Activated naive CD4-positive, alpha-beta T cell treated with anti-CD3 and anti-CD28 coated beads, Interleukin-2, amount 50 U/mL, for 24 hours (primary cell): Measurements from ENCODE around the gene PSMC2.

Experiments
- H3K27ac Mint-ChIP-seq: one replicate; pipeline ENCODE4 v1.8.0; 2021; ENCODE audit warnings: mild to moderate bottlenecking, mixed read lengths
- H3K27me3 Mint-ChIP-seq: one replicate; pipeline ENCODE4 v1.8.0; 2021; ENCODE audit warnings: mixed read lengths
- H3K36me3 Mint-ChIP-seq: one replicate; pipeline ENCODE4 v1.8.0; 2021; ENCODE audit warnings: mixed read lengths
- H3K4me1 Mint-ChIP-seq: one replicate; pipeline ENCODE4 v1.8.0; 2021; ENCODE audit warnings: mixed read lengths
- H3K4me3 Mint-ChIP-seq: one replicate; pipeline ENCODE4 v1.8.0; 2021; ENCODE audit warnings: mild to moderate bottlenecking, mixed read lengths
- H3K9me3 Mint-ChIP-seq: one replicate; pipeline ENCODE4 v1.8.0; 2021; ENCODE audit warnings: mixed read lengths

Gene PSMC2

DNA sequence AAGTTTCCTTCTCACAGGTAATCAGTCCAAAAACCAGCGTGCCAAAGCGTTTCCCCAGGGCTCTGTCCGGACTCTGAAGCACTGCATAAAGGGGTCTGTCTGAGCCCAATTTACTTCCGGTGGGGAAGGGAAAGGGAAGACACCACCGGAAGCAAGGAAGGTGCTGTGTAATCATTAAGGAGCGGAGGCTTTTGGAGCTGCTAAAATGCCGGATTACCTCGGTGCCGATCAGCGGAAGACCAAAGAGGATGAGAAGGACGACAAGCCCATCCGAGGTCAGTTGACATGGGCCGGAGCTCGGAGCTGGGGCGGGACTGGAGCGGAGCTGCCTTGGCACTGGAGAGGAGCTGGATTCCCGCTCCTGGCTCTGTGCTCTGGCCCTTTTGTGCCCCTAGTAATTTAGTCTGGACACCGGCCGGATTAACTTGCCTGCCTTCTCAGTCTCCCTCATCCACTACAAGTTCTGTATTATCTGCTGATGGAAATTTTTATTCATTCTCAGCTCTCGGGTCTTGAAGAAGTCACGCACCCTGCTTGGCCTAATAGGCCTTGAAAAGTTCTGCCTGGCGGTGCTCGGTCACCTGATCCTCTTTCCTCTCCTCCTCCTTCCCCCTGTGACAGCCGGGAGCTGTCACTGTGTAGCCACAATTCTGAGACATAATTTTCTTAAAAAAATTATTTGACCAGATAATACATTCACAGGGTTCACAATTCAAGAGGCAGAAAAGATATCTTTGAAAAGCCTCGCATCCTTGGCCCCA, at the start of gene PSMC2:
Gene PSMC2 (plus strand): TSS at position 137 of the 761 bp plus-strand sequence. CDS start 69 bp downstream, at position 206.
- Mint-ChIP-seq H3K4me3 (peak within 1 kb of the TSS; percentile 98), H3K9me3 (no peaks in the 10 kb centered on the region), H3K36me3 (peaks cover 13% of the 10 kb centered on the region), H3K27ac (peak within 1 kb of the TSS; percentile 99), H3K4me1 (peaks cover 60% of the 10 kb centered on the region), H3K27me3 (no peaks in the 10 kb centered on the region)

DNA sequence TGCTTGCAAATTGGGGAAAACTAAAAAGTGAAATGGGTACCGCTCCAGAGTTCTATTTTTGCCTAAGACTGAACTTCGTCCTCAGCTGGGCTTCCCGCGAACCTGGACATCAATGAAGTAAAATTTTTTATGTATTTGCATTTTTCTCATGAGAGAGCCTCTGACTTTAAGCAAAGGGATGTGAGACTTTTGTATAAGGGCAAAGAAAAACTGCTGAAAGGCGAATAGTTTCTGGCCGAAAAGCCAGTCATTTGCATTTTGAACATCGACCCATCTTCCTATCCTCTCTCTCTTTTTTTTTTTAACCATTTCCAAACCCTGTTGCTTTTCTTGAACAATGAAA, 49.6 kb upstream of the PSMC2 start:
- no peaks in the 10 kb centered on the region for H3K9me3 Mint-ChIP-seq
- peaks cover 50% of the 10 kb centered on the region for H3K4me1 Mint-ChIP-seq
- peak overlapping the region; percentile 96 for H3K27ac Mint-ChIP-seq
- no peaks in the 10 kb centered on the region for H3K27me3 Mint-ChIP-seq
- H3K4me3 Mint-ChIP-seq, result peak overlapping the region; percentile 97
- peaks cover 8% of the 10 kb centered on the region for H3K36me3 Mint-ChIP-seq

DNA sequence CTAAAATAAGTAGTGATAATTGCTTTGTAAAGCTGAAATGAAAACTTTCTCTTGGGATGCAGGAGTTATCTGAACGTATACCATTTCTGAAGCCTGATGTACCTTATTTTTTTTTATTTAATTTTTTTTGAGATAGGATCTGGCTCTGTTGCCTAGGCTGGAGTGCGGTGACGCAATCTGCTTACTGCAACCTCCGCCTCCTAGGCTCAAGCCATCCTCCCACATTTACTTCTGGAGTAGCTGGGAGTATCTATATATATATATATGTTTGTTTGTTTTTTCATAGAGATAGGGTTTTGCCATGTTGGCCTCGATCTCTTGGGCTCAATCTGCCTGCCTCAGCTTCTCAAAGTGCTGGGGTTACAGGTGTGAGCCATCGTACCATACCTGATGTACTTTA, 47.8 kb upstream of the PSMC2 start:
- Mint-ChIP-seq H3K4me3 (no peak overlapping the region), H3K4me1 (peaks cover 62% of the 10 kb centered on the region), H3K9me3 (no peaks in the 10 kb centered on the region), H3K36me3 (peaks cover 14% of the 10 kb centered on the region), H3K27ac (no peak overlapping the region), H3K27me3 (no peaks in the 10 kb centered on the region)

DNA sequence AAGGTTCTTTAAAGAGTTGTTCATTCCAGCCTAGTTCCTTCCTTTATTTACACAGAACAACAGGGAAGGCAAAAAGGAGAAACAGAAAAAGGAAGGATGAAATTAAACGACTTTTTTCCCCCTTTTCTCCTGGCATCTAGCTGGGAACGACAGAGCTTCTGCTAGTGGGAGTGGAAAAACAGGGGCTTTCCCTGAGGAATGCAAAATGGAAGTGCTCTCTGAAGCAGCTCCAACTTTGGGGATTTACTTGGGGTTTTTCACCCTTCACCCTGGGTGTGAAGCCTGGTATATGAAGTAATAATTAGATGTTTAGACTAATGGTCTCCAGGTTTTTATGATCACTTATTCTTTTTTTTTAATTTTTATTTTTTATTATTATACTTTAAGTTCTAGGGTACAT, 46.0 kb upstream of the PSMC2 start:
- Mint-ChIP-seq H3K4me1 (peaks cover 63% of the 10 kb centered on the region), H3K9me3 (no peaks in the 10 kb centered on the region), H3K4me3 (no peak overlapping the region), H3K27ac (no peak overlapping the region), H3K27me3 (no peaks in the 10 kb centered on the region), H3K36me3 (peaks cover 19% of the 10 kb centered on the region)

DNA sequence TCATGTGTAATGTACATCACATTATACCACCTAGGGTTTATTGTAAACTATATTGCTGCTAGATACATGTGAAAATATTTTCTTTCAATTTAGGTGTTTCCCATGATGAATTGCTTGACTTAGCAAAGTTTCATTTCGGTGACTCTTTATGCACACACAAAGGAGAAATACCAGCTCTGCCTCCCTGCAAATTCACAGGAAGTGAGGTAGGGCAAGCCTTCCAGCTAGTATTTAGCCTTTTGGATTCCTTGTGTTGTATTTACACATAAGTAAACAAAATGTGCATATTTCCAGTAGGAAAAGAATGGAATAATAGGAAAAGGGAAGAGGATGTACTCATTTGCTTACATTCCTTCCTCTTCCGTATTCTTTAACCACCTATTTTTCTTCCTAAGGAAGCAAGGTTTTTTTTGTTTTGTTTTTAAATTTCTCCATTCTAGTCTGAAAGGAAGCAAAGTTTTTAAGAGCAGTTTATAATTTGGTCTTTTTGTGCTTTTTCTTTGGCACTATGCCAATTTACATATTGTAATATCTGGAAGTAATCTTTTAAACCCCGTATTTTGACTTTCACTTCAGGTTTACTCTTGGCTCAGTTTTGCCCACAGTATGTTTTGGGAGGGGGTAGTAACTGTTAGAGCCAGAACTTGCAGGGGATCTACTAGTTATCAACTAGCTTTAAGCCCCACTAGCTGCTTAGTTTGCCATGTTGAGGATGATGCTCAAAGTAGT, 39.8 kb upstream of the PSMC2 start:
- Mint-ChIP-seq H3K9me3 (no peaks in the 10 kb centered on the region), H3K27ac (peak overlapping the region; percentile 65)

DNA sequence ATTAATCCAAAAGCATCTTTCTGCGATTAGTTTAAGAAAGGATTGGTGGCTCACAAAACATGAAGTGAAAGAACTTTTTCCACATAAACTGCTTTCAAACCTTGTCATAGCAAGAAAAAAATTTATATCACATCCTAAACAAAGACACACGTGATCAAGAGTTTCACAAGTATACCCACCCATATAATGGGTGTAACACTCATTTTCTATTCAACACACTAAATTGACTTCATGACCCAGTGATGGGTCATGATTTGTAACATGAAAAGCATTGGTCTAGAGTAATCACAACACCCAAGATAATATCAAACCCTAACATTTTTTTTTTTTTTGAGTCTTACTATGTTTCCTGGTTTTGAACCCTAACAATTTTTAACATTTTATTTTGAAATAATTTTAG, 32.6 kb upstream of the PSMC2 start:
- peaks cover 8% of the 10 kb centered on the region for H3K4me1 Mint-ChIP-seq
- H3K27ac Mint-ChIP-seq, result peak overlapping the region; percentile 12
- H3K4me3 Mint-ChIP-seq, result no peak overlapping the region
- no peaks in the 10 kb centered on the region for H3K9me3 Mint-ChIP-seq
- no peaks in the 10 kb centered on the region for H3K27me3 Mint-ChIP-seq
- H3K36me3 Mint-ChIP-seq, result peaks cover 17% of the 10 kb centered on the region

More for the DNA sequence above, 39.8 kb upstream of the PSMC2 start:
- H3K36me3 Mint-ChIP-seq, result peaks cover 13% of the 10 kb centered on the region
- no peaks in the 10 kb centered on the region for H3K27me3 Mint-ChIP-seq
- no peak overlapping the region for H3K4me3 Mint-ChIP-seq
- peaks cover 26% of the 10 kb centered on the region for H3K4me1 Mint-ChIP-seq

DNA sequence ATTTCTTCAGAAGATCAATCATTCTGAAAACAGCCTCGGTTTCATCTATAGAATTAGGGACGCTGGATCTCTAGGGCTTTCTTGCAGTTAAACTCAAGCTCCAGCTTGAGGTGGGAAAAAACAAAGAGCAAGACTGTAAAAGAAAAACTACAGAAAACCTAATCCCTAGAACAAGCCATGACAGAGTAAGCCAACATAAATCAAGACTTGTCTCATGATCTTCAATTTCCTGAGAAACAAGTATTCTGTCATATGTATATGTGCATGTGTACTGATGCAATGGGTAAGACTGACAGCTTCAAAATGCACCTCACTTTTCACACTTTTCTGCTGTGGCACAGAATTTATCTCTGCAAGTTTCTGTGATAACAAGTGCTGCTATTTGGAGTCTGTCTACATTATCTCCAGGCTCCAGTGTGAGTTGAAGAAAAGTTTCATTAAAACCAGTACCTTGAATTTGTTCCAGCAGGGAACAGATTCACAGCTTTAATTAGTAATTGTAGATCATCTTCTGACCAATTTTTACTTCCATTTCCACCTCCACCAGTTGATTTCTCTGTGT, 31.0 kb upstream of the PSMC2 start:
- Mint-ChIP-seq H3K36me3 (peaks cover 17% of the 10 kb centered on the region), H3K4me3 (no peak overlapping the region), H3K27ac (peak overlapping the region; percentile 70), H3K4me1 (peaks cover 8% of the 10 kb centered on the region), H3K27me3 (no peaks in the 10 kb centered on the region), H3K9me3 (no peaks in the 10 kb centered on the region)

DNA sequence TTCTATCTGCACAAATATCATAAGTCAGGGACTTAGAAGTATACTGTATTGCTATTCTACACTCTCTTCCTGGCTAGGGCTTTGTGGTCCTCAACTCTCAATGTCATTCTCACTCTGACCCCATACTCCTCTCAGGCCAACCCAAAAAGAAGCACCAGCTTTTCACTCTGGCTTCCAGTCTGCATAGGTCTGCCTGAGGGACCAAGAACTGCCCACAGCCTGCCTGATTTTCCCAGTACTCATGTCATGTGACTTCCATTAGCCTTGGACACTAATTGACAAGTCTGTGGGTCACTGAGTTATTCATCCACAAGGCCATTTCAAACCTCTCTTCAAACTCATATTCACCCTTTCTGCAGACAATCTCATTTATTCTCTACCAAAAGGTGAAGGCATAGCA, 30.4 kb upstream of the PSMC2 start:
- H3K4me1 Mint-ChIP-seq, result peaks cover 8% of the 10 kb centered on the region
- no peaks in the 10 kb centered on the region for H3K27me3 Mint-ChIP-seq
- no peak overlapping the region for H3K4me3 Mint-ChIP-seq
- peaks cover 18% of the 10 kb centered on the region for H3K36me3 Mint-ChIP-seq
- peak overlapping the region; percentile 20 for H3K27ac Mint-ChIP-seq
- H3K9me3 Mint-ChIP-seq, result no peaks in the 10 kb centered on the region

DNA sequence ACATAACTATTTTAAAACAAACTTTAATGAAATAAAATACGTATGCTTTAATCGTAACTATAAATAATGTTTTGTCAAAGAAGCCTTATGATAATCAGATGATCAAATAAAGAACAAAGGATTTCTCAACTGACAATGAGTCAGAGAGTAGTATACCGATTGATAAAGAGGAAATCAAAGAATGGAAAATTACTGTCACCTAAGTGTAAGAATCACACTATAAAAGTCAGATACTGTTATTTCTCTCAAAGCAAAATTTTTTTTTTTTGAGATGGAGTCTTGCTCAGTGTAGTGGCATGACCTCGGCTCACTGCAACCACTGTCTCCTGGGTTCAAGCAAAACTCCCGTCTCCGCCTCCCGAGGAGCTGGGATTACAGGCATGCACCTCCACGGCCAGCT, 21.7 kb upstream of the PSMC2 start:
- no peaks in the 10 kb centered on the region for H3K9me3 Mint-ChIP-seq
- peak overlapping the region; percentile 3 for H3K4me3 Mint-ChIP-seq
- H3K36me3 Mint-ChIP-seq, result peaks cover 9% of the 10 kb centered on the region
- H3K27ac Mint-ChIP-seq, result peak overlapping the region; percentile 92
- H3K27me3 Mint-ChIP-seq, result no peaks in the 10 kb centered on the region
- H3K4me1 Mint-ChIP-seq, result peaks cover 30% of the 10 kb centered on the region

DNA sequence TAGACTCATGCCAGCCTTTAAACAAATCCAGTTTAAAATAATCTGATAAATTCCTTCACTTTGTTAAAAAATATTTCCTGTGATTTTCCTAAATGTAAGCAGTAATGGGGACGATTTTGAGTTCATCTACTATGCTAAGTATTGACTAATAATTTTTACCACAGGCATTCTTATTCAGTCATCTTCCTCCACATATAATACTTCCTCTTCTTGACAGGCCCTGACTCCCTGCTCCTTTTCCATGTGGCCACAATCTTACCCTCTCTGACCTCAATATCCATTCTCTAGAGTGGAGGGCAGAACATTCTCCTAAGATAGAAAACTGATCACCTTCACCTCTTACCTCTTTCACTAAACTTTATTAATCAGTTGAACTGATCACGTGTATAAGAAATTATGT, 10.7 kb upstream of the PSMC2 start:
- Mint-ChIP-seq H3K36me3 (peaks cover 23% of the 10 kb centered on the region), H3K27ac (no peak overlapping the region), H3K4me1 (peaks cover 34% of the 10 kb centered on the region)

DNA sequence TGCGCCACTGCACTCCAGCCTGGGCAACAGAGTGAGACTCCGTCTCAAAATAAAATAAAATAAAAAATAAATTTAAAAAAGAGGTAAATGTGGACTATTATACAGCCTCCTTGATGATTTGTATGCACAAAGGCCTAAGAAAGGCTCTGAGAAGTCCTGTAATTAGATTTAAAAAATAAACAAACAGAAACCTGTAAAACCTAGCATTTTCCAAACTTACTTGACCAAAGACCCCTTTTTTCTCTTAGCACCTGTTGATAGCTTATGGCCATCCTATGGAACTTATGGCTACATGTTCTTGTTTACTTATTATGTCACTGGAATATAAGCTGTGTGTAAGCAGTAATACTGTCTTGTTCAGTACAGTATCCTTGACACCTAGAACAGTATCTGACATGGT, 8.6 kb upstream of the PSMC2 start:
- Mint-ChIP-seq H3K4me3 (no peak overlapping the region), H3K27me3 (no peaks in the 10 kb centered on the region), H3K9me3 (no peaks in the 10 kb centered on the region), H3K27ac (no peak overlapping the region), H3K36me3 (peaks cover 25% of the 10 kb centered on the region), H3K4me1 (peaks cover 35% of the 10 kb centered on the region)

More for the DNA sequence above, 10.7 kb upstream of the PSMC2 start:
- Mint-ChIP-seq H3K9me3 (no peaks in the 10 kb centered on the region), H3K27me3 (no peaks in the 10 kb centered on the region), H3K4me3 (no peak overlapping the region)

DNA sequence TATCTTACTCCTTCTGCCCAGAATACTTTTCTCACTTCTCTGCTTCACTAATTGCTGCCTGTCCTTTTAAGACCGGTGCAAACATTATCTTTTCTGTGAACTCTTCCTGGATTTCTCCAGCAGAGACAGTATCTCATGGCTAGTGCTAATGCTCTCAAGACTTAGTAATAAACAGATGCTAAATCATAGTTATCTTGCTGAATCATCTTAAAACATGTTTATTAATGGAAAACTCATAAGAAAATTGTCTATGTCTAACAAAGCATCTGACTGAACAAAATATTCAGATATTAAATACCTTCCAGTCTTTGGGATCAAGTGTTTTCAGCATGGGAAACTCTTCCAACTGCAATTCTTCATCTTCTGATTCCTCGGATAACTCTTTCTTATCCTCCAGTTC, 6.0 kb upstream of the PSMC2 start:
- Mint-ChIP-seq H3K4me3 (peak overlapping the region; percentile 98), H3K27ac (peak overlapping the region; percentile 63), H3K4me1 (peaks cover 48% of the 10 kb centered on the region), H3K36me3 (peaks cover 29% of the 10 kb centered on the region), H3K9me3 (no peaks in the 10 kb centered on the region), H3K27me3 (no peaks in the 10 kb centered on the region)

DNA sequence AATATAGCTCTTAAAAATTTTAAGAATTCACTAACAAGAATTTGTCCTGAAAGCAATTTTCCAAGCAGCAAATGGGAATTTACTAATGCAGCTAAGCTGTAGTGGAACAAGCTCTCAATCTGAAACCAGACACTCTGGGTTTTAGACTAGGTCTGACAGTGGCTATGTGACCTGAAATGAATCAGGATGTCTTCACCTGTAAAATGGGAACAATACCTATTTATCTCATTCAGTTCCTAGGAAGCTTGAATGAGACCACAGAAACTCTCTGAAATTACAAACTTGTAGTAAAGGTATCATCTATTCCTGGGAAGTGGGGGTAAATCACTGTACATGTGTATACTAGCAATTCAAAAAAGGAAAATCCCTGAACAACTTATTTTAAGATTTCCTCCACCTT, 4.1 kb upstream of the PSMC2 start:
- H3K4me3 Mint-ChIP-seq, result peak overlapping the region; percentile 98
- peaks cover 53% of the 10 kb centered on the region for H3K4me1 Mint-ChIP-seq
- H3K9me3 Mint-ChIP-seq, result no peaks in the 10 kb centered on the region
- no peaks in the 10 kb centered on the region for H3K27me3 Mint-ChIP-seq
- H3K36me3 Mint-ChIP-seq, result peaks cover 26% of the 10 kb centered on the region
- H3K27ac Mint-ChIP-seq, result peak overlapping the region; percentile 99

DNA sequence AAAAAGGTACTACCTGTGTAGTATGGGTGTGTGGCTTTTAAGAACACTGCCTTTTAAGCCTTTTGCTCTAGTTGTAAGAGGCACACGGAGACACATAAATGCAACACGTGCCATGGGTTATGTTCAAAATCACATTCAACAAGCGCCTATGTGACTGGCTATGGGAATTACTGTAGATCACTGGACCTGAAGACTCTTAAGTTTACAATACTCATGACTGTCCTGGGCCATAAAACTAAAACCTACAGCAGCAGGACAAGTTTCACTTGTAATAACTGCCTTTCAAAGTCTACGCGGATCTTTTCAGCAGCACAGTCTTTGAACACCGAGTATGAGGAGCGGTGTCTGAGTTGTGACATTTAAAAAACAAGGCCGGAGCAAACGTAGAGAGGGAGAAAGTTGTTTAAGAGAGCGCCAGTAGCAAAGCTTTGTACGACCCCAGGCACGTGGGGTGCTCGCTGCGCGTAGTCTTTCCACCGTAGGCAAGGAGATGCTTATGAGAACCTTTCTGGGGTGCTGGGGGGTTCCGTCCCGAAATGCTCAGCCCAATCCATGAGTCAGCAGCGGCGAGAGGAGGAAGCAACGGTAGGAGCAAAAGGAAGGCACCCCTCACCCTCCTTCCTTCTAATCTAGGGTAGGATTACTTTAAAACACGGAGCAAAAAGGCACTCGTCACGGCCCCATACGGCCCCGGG, 3.5 kb upstream of the PSMC2 start:
- Mint-ChIP-seq H3K9me3 (no peaks in the 10 kb centered on the region), H3K4me3 (peak overlapping the region; percentile 98), H3K36me3 (peaks cover 26% of the 10 kb centered on the region), H3K27me3 (no peaks in the 10 kb centered on the region), H3K4me1 (peaks cover 59% of the 10 kb centered on the region), H3K27ac (peak overlapping the region; percentile 99)

DNA sequence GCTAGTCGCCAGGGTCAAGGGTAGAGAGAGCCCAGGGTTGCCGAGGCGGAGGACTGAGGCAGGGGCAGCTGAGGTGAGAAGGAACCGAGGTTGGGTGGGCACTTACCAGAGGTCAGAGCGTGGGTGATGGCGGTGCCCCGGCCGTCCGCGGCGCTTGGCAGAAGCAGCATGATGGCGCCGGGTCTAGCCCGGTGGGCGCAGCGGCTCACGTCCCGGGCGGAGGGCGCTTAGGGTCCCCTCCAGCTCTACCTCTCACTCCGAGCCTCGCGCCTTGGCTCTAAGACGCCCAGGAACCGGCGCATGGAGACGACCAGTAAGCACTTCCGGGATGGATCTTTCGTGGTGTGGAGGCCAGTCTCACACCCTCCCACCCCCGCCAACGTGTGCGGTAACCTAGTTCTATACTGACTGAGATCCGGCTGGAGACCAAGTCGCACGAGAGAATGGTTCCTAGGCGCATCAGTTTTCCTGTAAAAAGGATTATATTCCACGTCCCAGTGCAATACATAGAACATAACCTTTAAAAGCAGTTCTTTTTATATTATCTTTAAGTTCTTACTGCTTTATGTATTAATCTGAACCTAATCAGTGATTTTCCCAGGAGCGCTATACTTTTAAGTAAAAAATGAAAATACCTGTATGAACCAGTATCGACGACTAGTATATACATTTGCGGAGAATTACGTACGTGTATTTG, 2.8 kb upstream of the PSMC2 start, which contains the start of gene DNAJC2:
Gene DNAJC2 (minus strand): TSS at position 315 of the 697 bp plus-strand sequence. CDS start 145 bp downstream, at position 170.
- no peaks in the 10 kb centered on the region for H3K27me3 Mint-ChIP-seq
- peaks cover 21% of the 10 kb centered on the region for H3K36me3 Mint-ChIP-seq
- no peaks in the 10 kb centered on the region for H3K9me3 Mint-ChIP-seq
- H3K4me3 Mint-ChIP-seq, result peak within 1 kb of the TSS; percentile 98
- H3K4me1 Mint-ChIP-seq, result peaks cover 57% of the 10 kb centered on the region
- peak within 1 kb of the TSS; percentile 99 for H3K27ac Mint-ChIP-seq
